ENCODE data around the gene MRPS30.

MRPS30 gene

GRCh38 chr5:44835693-44836092, 26.9 kb downstream of the MRPS30 start:
- Mint-ChIP-seq H3K36me3 (ENCODE audit: insufficient read depth) (no peaks in the 10 kb centered on the region), H3K9me3 (no peaks in the 10 kb centered on the region), H3K27me3 (no peaks in the 10 kb centered on the region), H3K4me3 (no peak overlapping the region), H3K27ac (no peak overlapping the region), H3K4me1 (ENCODE audit: low read depth in 2 of 2) (no peaks in the 10 kb centered on the region)
- DNase-seq = no peak
- ATAC-seq (replicated peaks) = no peak

- Mint-ChIP-seq H3K27me3 (no peaks in the 10 kb centered on the region), H3K4me3 (no peak overlapping the region), H3K36me3 (ENCODE audit: insufficient read depth) (no peaks in the 10 kb centered on the region), H3K9me3 (no peaks in the 10 kb centered on the region), H3K4me1 (ENCODE audit: low read depth in 2 of 2) (no peaks in the 10 kb centered on the region), H3K27ac (no peak overlapping the region)
- DNase-seq = no peak
- ATAC-seq (replicated peaks) = no peak
Observed at GRCh38 chr5:44839018-44839681, 30.4 kb downstream of the MRPS30 start.

- ATAC-seq (replicated peaks) = no peak
- no peaks in the 10 kb centered on the region for H3K9me3 Mint-ChIP-seq
- H3K4me1 Mint-ChIP-seq (ENCODE audit: low read depth in 2 of 2) = no peaks in the 10 kb centered on the region
- H3K27ac Mint-ChIP-seq = no peak overlapping the region
- no peak for DNase-seq
- H3K36me3 Mint-ChIP-seq (ENCODE audit: insufficient read depth) = no peaks in the 10 kb centered on the region
- no peak overlapping the region for H3K4me3 Mint-ChIP-seq
- H3K27me3 Mint-ChIP-seq = no peaks in the 10 kb centered on the region
Observed at GRCh38 chr5:44842496-44843282, 33.9 kb downstream of the MRPS30 start.

GRCh38 chr5:44844744-44845143, 36.0 kb downstream of the MRPS30 start:
- H3K36me3 Mint-ChIP-seq (ENCODE audit: insufficient read depth) = no peaks in the 10 kb centered on the region
- no peaks in the 10 kb centered on the region for H3K27me3 Mint-ChIP-seq
- no peaks in the 10 kb centered on the region for H3K9me3 Mint-ChIP-seq
- ATAC-seq (replicated peaks) = no peak
- H3K4me3 Mint-ChIP-seq = no peak overlapping the region
- DNase-seq = no peak
- no peak overlapping the region for H3K27ac Mint-ChIP-seq
- no peaks in the 10 kb centered on the region for H3K4me1 Mint-ChIP-seq (ENCODE audit: low read depth in 2 of 2)

GRCh38 chr5:44845777-44846176, 37.0 kb downstream of the MRPS30 start:
- Mint-ChIP-seq H3K4me1 (ENCODE audit: low read depth in 2 of 2) (no peaks in the 10 kb centered on the region), H3K27ac (no peak overlapping the region), H3K9me3 (no peaks in the 10 kb centered on the region), H3K27me3 (no peaks in the 10 kb centered on the region), H3K4me3 (no peak overlapping the region), H3K36me3 (ENCODE audit: insufficient read depth) (no peaks in the 10 kb centered on the region)
- no peak for ATAC-seq (replicated peaks)
- DNase-seq = no peak

GRCh38 chr5:44847206-44847852, 38.6 kb downstream of the MRPS30 start:
- ATAC-seq (replicated peaks) = no peak
- no peak overlapping the region for H3K27ac Mint-ChIP-seq
- no peaks in the 10 kb centered on the region for H3K36me3 Mint-ChIP-seq (ENCODE audit: insufficient read depth)
- no peaks in the 10 kb centered on the region for H3K4me1 Mint-ChIP-seq (ENCODE audit: low read depth in 2 of 2)
- DNase-seq = no peak
- no peaks in the 10 kb centered on the region for H3K9me3 Mint-ChIP-seq
- H3K4me3 Mint-ChIP-seq = no peak overlapping the region
- H3K27me3 Mint-ChIP-seq = peaks cover 0 to 1% of the 10 kb centered on the region in 2 donors

GRCh38 chr5:44860267-44860666, 51.5 kb downstream of the MRPS30 start:
- Mint-ChIP-seq H3K4me1 (ENCODE audit: low read depth in 2 of 2) (no peaks in the 10 kb centered on the region), H3K9me3 (no peaks in the 10 kb centered on the region), H3K27ac (no peak overlapping the region), H3K27me3 (no peaks in the 10 kb centered on the region), H3K36me3 (ENCODE audit: insufficient read depth) (no peaks in the 10 kb centered on the region), H3K4me3 (no peak overlapping the region)
- ATAC-seq (replicated peaks) (no peak), DNase-seq (no peak)

- no peak overlapping the region for H3K27ac Mint-ChIP-seq
- H3K27me3 Mint-ChIP-seq = no peaks in the 10 kb centered on the region
- no peaks in the 10 kb centered on the region for H3K36me3 Mint-ChIP-seq (ENCODE audit: insufficient read depth)
- H3K4me1 Mint-ChIP-seq (ENCODE audit: low read depth in 2 of 2) = no peaks in the 10 kb centered on the region
- H3K9me3 Mint-ChIP-seq = no peaks in the 10 kb centered on the region
- no peak for ATAC-seq (replicated peaks)
- DNase-seq = no peak
- H3K4me3 Mint-ChIP-seq = no peak overlapping the region
Observed at GRCh38 chr5:44862808-44863207, 54.1 kb downstream of the MRPS30 start.

All from effector memory CD8-positive, alpha-beta T cell (primary cell).